Chondrocyte (in vitro differentiated cells): ENCODE measurements around the gene AFDN. TPM values are rescaled to one million over a fixed set of nuclear protein-coding genes. Genes with fewer than 3 reads are reported as not detected.

Source experiments
- DNase-seq: peaks from one replicate; pipeline ENCODE4 v3.0.0; 2021; ENCODE audit warnings: mixed read lengths, low spot score
- H3K27ac Mint-ChIP-seq: one replicate; pipeline ENCODE4 v1.8.0; 2021; ENCODE audit warnings: mild to moderate bottlenecking, moderate library complexity, mixed read lengths; ENCODE audit not compliant: unreplicated experiment
- H3K27me3 Mint-ChIP-seq: 2 replicates; pipeline ENCODE4 v1.8.0; 2021; ENCODE audit warnings: low read depth, mixed read lengths
- H3K36me3 Mint-ChIP-seq: 2 replicates; pipeline ENCODE4 v1.8.0; 2021; ENCODE audit warnings: low read depth, mixed read lengths
- H3K4me1 Mint-ChIP-seq: 2 replicates; pipeline ENCODE4 v1.8.0; 2021; ENCODE audit warnings: low read depth, mild to moderate bottlenecking, mixed read lengths
- H3K4me3 Mint-ChIP-seq: one replicate; pipeline ENCODE4 v1.8.0; 2021; ENCODE audit warnings: mild to moderate bottlenecking, moderate library complexity, mixed read lengths; ENCODE audit not compliant: unreplicated experiment
- H3K9me3 Mint-ChIP-seq: 2 replicates; pipeline ENCODE4 v1.8.0; 2021; ENCODE audit warnings: low read depth, mixed read lengths
- CTCF ChIP-seq: fragments of 200-600 bp; sonication (generic); IDR thresholded peaks from 2 replicates; pipeline ENCODE4 v1.5.0; 2021; ENCODE audit warnings: antibody characterized with exemption, mild to moderate bottlenecking, moderate library complexity
- total RNA-seq: library from RNA; stranded (reverse); gene quantifications from 3 replicates; pipeline ENCODE4 v1.2.1, GENCODE V29; 2021

The AFDN gene
- total RNA-seq, 1 donor from 2014 or later, result 45.8 TPM

- DNase-seq, result no peak
- no peaks in the 10 kb centered on the region for H3K9me3 Mint-ChIP-seq
- H3K4me1 Mint-ChIP-seq, result peaks cover 12% of the 10 kb centered on the region
- H3K27me3 Mint-ChIP-seq, result no peaks in the 10 kb centered on the region
- no peak overlapping the region for H3K27ac Mint-ChIP-seq
- H3K36me3 Mint-ChIP-seq, result peaks cover 15% of the 10 kb centered on the region
- H3K4me3 Mint-ChIP-seq, result no peak overlapping the region
- no peak for TF ChIP-seq CTCF
Measured at GRCh38 chr6:167957626-167958025, 130.9 kb downstream of the AFDN start.

GRCh38 chr6:167960579-167960978, 133.9 kb downstream of the AFDN start:
- Mint-ChIP-seq H3K27ac (no peak overlapping the region), H3K27me3 (no peaks in the 10 kb centered on the region), H3K4me1 (peaks cover 24% of the 10 kb centered on the region), H3K36me3 (peaks cover 20% of the 10 kb centered on the region), H3K9me3 (no peaks in the 10 kb centered on the region), H3K4me3 (no peak overlapping the region)
- TF ChIP-seq CTCF, result no peak
- DNase-seq, result no peak

GRCh38 chr6:167962711-167963110, 136.0 kb downstream of the AFDN start:
- H3K27ac Mint-ChIP-seq, result no peak overlapping the region

GRCh38 chr6:167963589-167964057, 136.9 kb downstream of the AFDN start:
- Mint-ChIP-seq H3K27ac (no peak overlapping the region), H3K9me3 (no peaks in the 10 kb centered on the region), H3K4me1 (peaks cover 12% of the 10 kb centered on the region), H3K27me3 (no peaks in the 10 kb centered on the region), H3K4me3 (no peak overlapping the region), H3K36me3 (peaks cover 31% of the 10 kb centered on the region)
- no peak for DNase-seq
- TF ChIP-seq CTCF, result no peak

More at GRCh38 chr6:167962711-167963110, 136.0 kb downstream of the AFDN start:
- Mint-ChIP-seq H3K27me3 (no peaks in the 10 kb centered on the region), H3K36me3 (peaks cover 27% of the 10 kb centered on the region), H3K4me1 (peaks cover 14% of the 10 kb centered on the region), H3K4me3 (no peak overlapping the region), H3K9me3 (no peaks in the 10 kb centered on the region)
- TF ChIP-seq CTCF, result no peak
- DNase-seq, result no peak

- no peaks in the 10 kb centered on the region for H3K27me3 Mint-ChIP-seq
- peaks cover 42% of the 10 kb centered on the region for H3K36me3 Mint-ChIP-seq
- no peak for TF ChIP-seq CTCF
- no peaks in the 10 kb centered on the region for H3K9me3 Mint-ChIP-seq
- H3K27ac Mint-ChIP-seq, result no peak overlapping the region
- peaks cover 12% of the 10 kb centered on the region for H3K4me1 Mint-ChIP-seq
- no peak for DNase-seq
- no peak overlapping the region for H3K4me3 Mint-ChIP-seq
Measured at GRCh38 chr6:167965592-167966539, 139.2 kb downstream of the AFDN start.
